H1 (cell line): Measurements from ENCODE around the gene BTBD18. TPM values are rescaled to one million over a fixed set of nuclear protein-coding genes. Genes with fewer than 3 reads are reported as not detected.

ENCODE experiments used
- CBX8 ChIP-seq: fragments of 300-800, 300-1000 bp; sonication (generic); IDR thresholded peaks from 2 replicates; pipeline ENCODE4 v1.7.1; 2016; ENCODE audit warnings: low read depth, low read length, borderline replicate concordance
- CHD1 ChIP-seq: IDR thresholded peaks from 2 replicates; pipeline ENCODE4 v1.6.1; 2012; ENCODE audit warnings: low read depth, low read length, improper control_type of control experiment
- CREB1 ChIP-seq: IDR thresholded peaks from 2 replicates; pipeline ENCODE4 v1.6.1; 2012; ENCODE audit warnings: inconsistent platforms
- E2F6 ChIP-seq: IDR thresholded peaks from 2 replicates; pipeline ENCODE4 v1.6.1; 2012; ENCODE audit warnings: inconsistent platforms
- EGR1 ChIP-seq: IDR thresholded peaks from 2 replicates; pipeline ENCODE4 v1.6.1; 2011; ENCODE audit warnings: low read depth, low read length, borderline replicate concordance
- FOSL1 ChIP-seq: IDR thresholded peaks from 2 replicates; pipeline ENCODE4 v1.6.1; 2011; ENCODE audit warnings: mild to moderate bottlenecking, low read depth, low read length, moderate library complexity; ENCODE audit not compliant: insufficient read depth
- JUN ChIP-seq: IDR thresholded peaks from 2 replicates; pipeline ENCODE4 v1.6.1; 2011; ENCODE audit warnings: low read depth, mild to moderate bottlenecking, improper control_type of control experiment, low read length
- KDM4A ChIP-seq: IDR thresholded peaks from one replicate; pipeline ENCODE4 v1.7.1; 2012; ENCODE audit warnings: low read depth, mild to moderate bottlenecking, moderate library complexity, low read length, inconsistent platforms; ENCODE audit not compliant: severe bottlenecking
- KDM5A ChIP-seq: fragments of 200-600 bp; IDR thresholded peaks from 2 replicates; pipeline ENCODE4 v1.7.1; 2012; ENCODE audit warnings: mild to moderate bottlenecking, low read length, inconsistent platforms, mixed read lengths
- NRF1 ChIP-seq: IDR thresholded peaks from 2 replicates; pipeline ENCODE4 v1.6.1; 2011; ENCODE audit warnings: mild to moderate bottlenecking, low read depth, low read length, improper control_type of control experiment
- POU5F1 ChIP-seq: IDR thresholded peaks from 2 replicates; pipeline ENCODE4 v1.6.1; 2011; ENCODE audit warnings: low read depth, mild to moderate bottlenecking, low read length, moderate library complexity
- RBBP5 ChIP-seq: IDR thresholded peaks from 2 replicates; pipeline ENCODE4 v1.7.1; 2012; ENCODE audit warnings: low read depth, mild to moderate bottlenecking, inconsistent platforms, low read length, moderate library complexity, borderline replicate concordance
- SIN3A ChIP-seq, 2 experiments: IDR thresholded peaks in 1 of 2; conservative IDR thresholded peaks in 1 of 2; 2 replicates each; pipeline ENCODE4 v1.6.1; 2011 to 2012; ENCODE audit warnings: low read length in 2 of 2, improper control_type of control experiment in 1 of 2, low read depth in 1 of 2, mild to moderate bottlenecking in 1 of 2
- SIX5 ChIP-seq: IDR thresholded peaks from 2 replicates; pipeline ENCODE4 v1.6.1; 2011; ENCODE audit warnings: mild to moderate bottlenecking, low read depth, low read length
- SP1 ChIP-seq: IDR thresholded peaks from 2 replicates; pipeline ENCODE4 v1.6.1; 2011; ENCODE audit warnings: low read depth, low read length
- SP2 ChIP-seq: IDR thresholded peaks from 2 replicates; pipeline ENCODE4 v1.6.1; 2012; ENCODE audit warnings: mild to moderate bottlenecking, low read length, inconsistent platforms
- SP4 ChIP-seq: IDR thresholded peaks from 2 replicates; pipeline ENCODE4 v1.6.1; 2012; ENCODE audit warnings: low read length, inconsistent platforms
- SRF ChIP-seq: IDR thresholded peaks from 2 replicates; pipeline ENCODE4 v1.6.1; 2011; ENCODE audit warnings: mild to moderate bottlenecking, low read depth, low read length, moderate library complexity
- SUZ12 ChIP-seq: fragments of 200-600 bp; sonication (generic); IDR thresholded peaks from 2 replicates; pipeline ENCODE4 v1.6.1; 2012; ENCODE audit warnings: mild to moderate bottlenecking, inconsistent platforms, low read length, moderate library complexity, mixed read lengths
- TAF1 ChIP-seq: IDR thresholded peaks from 2 replicates; pipeline ENCODE4 v1.6.1; 2011; ENCODE audit warnings: mild to moderate bottlenecking, low read depth, low read length
- polyA plus RNA-seq, 7 experiments: library from polyadenylated mRNA; depleted of rRNA in 3 of 7; stranded (reverse) in 5 of 7; unstranded in 2 of 7; fragments of >200 nt in 5 of 7; fragments of 200-250 nt in 2 of 7; gene quantifications; 1 replicate in 5 of 7; 2 replicates in 1 of 7; 4 replicates in 1 of 7; pipeline versions ENCODE4 v1.2.1 to v1.2.3, GENCODE V29; 2011 to 2013; ENCODE audit warnings: missing spikeins in 2 of 7, mixed read lengths in 2 of 7
- total RNA-seq: library from RNA; stranded (reverse); fragmentation: NEBNext Ultra II Directional; extraction: Animal tissue kit (Norgen Biotek cat#: 25700); gene quantifications from 2 replicates; pipeline ENCODE4 v1.2.1, GENCODE V29; 2021
- TF ChIP-seq, protein P1 (sequence below): IDR thresholded peaks from 2 replicates; pipeline ENCODE4 v1.6.1; 2011; ENCODE audit warnings: low read length, improper control_type of control experiment
- TF ChIP-seq, protein P2 (sequence below): IDR thresholded peaks from 2 replicates; pipeline ENCODE4 v1.6.1; 2011; ENCODE audit warnings: low read depth, mild to moderate bottlenecking, low read length; ENCODE audit not compliant: insufficient read depth

BTBD18 gene
- total and polyA plus RNA-seq, 2 of the 8 experiments (the other 6 are each of a cell fraction or from before 2014, with no cell fraction given), result 0.03 TPM; not detected in 1

- TF ChIP-seq SIX5 (peak; percentile 61), TAF1 (peak; percentile 94), CHD1 (peak; percentile 84), SRF (peak; percentile 58; the same call in 1 of the 2 replicates), KDM5A (peak; percentile 72; the same call in 1 of the 2 replicates), CBX8 (no peak), SP1 (peak; percentile 93), JUN (no peak), FOSL1 (no peak), RBBP5 (peak; percentile 56; the same call in 1 of the 2 replicates), SP4 (peak; percentile 94), SP2 (no peak), EGR1 (no peak), CREB1 (peak; percentile 74), SIN3A (conservative IDR thresholded peaks at IDR 0.05 in 1 of 2, IDR thresholded peaks at IDR 0.05 in 1 of 2; ENCODE audit: low read depth in 1 of 2, low read length in 2 of 2) (peak; percentile 91 to 98; a peak in 3 of 4 replicates), NRF1 (no peak), SUZ12 (no peak), KDM4A (peak; percentile 63), POU5F1 (no peak), E2F6 (peak; percentile 91)
- TF ChIP-seq, protein P1, sequence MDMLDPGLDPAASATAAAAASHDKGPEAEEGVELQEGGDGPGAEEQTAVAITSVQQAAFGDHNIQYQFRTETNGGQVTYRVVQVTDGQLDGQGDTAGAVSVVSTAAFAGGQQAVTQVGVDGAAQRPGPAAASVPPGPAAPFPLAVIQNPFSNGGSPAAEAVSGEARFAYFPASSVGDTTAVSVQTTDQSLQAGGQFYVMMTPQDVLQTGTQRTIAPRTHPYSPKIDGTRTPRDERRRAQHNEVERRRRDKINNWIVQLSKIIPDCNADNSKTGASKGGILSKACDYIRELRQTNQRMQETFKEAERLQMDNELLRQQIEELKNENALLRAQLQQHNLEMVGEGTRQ, result peak; percentile 91
- TF ChIP-seq, protein P2, sequence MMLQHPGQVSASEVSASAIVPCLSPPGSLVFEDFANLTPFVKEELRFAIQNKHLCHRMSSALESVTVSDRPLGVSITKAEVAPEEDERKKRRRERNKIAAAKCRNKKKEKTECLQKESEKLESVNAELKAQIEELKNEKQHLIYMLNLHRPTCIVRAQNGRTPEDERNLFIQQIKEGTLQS, result peak; percentile 58; the same call in 1 of the 2 replicates
- TF ChIP-seq, all 59 proteins: peak for 37
Observed at GRCh38 chr11:57741132-57742086, 10.2 kb downstream of the BTBD18 start, which contains the start of gene SELENOH (continued).
